GM21528 (cell line): ENCODE measurements around the gene SMC1B.
A peak's percentile ranks its signal among the peaks of the same experiment; 100 is the strongest.
"Not testable (repeated sequence)": the region's sequence is repeated elsewhere in the genome, so short reads cannot be mapped to it uniquely, and the experiment has no call there.

Experiments
- ATAC-seq: cut with Tn5 transposase; IDR thresholded peaks from one replicate; pipeline ENCODE4 v1.9.1; 2021; ENCODE audit warnings: mild to moderate bottlenecking, moderate library complexity; ENCODE audit not compliant: unreplicated experiment, low FRiP score

The SMC1B gene

DNA sequence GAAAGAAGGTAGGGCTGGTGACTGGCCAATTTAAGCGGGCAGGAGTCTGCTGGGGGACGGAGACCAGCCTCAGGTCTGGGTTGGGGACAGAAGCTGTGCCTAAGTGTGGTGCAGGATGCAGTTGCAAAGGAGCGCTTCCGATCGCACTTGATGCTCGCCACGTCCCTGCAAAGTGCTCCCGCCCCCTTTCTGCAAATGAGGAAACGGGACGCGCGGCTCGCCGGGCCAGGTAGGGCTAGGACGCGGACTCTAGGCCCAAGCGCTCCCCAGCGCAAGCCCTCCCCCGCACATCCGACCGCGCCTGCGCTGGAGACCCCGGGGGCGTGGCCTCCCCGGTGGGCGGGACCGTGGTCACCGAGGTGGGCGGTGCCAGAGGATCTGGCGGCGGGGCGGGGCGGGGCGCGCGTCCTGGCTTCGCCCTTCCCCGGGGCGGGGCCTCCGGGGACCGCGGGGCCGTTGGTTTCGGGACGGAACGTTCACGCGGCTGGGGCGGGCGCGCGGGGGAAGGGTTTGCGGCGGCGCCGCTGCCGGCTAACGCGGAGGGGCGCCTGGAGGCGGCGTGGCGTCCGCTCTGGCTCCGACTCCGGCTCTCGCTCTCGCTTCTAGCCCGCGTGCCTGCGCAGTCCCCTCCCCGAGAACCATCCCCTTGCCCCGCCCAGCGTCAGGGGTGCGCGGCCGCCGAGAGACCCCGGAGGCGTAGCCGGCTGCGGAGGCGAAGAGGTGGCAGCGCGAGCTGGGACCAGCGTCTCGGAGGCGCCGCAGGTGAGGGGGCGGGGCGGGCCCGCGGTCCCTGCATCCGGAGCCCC, 103.8 kb downstream of the SMC1B start, which contains the start of gene FAM118A:
Gene FAM118A (plus strand): TSS at position 513 of the 806 bp plus-strand sequence. CDS start 12,446 bp downstream, outside the sequence.
- ATAC-seq: peak; percentile 77

DNA sequence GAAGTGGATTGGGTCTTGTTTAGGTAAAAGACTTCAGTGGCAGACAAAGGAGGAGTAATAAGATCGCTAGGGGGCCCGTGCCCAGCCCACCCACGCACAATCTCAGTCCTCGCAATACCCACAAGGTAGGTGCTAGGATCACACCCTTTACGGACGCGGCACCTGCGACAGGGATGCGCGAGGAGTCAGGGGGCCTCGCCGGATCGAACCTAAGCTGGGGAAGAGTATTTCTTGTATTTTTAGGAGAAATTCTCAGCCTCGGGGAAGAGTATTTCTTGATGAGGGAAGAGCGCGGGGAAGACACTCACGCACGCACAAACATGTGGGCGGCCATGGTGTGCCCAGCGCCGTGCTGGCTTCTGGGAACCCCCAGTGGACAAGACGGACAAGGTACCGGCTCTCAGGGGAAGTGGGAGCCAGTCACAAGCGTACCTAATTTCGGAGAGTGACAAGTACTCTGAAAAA, 104.4 kb downstream of the SMC1B start:
- peak; percentile 3 for ATAC-seq

DNA sequence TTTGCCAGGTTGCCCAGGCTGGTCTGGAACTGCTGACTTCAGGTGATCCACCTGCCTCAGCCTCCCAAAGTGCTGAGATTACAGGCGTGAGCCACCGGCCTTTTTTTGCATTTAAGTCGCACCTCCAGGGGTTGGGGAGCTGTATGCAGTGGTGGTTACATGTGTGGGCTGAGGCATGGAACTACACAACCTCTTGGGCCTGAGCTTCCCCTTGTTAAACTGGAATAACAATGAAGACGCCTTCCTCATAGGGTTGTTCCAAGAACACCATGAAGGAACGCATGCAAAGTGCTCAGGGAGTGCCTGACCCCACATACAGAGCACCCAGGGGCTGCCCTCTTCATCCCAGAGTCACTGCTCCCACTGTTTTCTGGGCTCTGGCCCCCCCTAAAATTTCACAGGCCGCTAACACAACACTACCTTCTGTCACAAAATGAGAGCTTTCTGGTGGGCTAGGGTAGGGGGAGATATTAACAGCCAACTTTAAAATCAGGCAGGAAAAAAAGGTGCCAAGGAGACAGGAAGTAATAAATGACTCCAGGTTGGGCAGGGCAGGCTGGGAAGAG, 104.9 kb downstream of the SMC1B start:
- ATAC-seq: no peak

DNA sequence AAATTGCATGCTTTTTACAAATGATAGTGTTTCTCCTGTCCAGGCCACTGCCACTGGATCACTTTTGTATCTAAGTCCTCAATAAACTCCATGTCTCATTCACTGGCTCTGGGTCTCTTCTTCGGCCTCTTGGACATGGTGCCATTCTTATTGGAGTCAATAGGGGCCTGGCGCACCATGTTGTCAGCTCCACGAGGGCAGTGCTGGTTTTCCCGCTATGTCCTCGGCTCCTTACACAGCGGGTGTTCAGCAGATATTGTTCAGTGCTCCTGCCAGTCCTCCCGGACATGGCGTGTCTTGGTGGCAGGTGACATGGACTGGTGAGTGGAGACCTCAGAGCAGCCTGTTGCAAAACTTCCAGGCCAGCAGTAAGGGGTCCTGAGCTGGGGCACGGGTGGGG, 107.3 kb downstream of the SMC1B start:
- no peak for ATAC-seq

DNA sequence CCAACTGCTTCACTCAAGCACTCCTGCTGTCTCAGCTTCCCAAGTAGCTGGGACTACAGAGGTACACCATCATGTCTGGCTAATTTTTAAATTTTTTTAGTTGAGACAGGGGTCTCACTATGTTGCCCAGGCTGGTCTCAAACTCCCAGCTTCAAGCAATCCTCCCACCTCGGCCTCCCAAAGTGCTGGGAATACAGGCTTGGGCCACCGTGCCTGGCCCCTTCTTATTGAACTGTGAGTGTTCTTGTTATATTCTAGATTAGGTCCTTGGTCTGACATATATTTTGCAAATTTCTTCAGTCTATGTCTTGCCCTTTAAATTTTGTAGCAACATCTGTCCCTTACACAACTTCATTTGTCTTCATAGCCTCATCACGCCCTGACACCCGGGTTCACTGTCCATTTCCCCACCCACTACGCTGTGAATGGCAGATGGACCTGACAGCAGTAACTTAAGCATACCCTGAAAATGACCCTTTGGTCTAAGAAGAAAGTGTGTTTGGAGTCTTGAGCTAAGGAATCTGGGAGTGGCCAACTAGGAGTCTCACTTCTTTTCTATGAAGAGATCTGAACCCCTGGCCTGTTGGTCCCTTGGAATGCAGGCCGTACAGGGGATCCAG, 107.8 kb downstream of the SMC1B start:
- ATAC-seq: no peak

DNA sequence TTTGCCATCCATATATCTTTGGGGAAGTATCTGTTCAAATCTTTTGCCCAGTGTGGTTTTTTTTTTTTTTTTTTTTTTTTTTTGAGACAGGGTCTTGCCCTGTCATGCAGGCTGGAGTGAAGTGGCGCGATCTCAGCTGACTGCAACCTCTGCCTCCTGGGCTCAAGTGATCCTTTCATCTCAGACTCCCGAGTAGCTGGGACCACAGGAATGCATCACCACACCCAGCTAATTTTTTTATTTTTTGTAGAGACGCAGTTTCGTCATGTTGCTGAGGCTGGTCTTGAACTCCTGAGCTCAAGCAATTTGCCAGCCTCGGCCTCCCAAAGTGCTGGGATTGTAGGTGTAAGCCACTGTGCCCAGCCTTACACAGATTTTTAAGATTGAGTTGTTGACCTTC, 108.4 kb downstream of the SMC1B start:
- ATAC-seq: no peak

DNA sequence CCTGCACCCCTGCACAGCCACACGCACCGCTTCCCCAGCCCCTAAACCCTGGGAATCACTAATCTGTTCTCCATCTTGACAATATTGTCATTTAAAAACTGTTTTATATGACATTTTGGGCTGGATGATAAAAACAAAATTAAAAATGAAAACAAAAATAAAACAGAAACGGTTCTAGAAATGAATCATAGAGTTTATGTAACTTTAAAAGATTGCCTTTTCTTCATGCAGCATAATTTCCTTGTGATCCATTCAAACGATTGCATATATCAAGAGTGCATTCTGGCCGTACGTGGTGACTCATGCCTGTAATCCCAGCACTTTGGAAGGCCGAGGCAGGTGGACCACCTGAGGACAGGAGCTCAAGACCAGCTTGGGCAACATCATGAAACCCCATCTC, 110.2 kb downstream of the SMC1B start:
- ATAC-seq: no peak

DNA sequence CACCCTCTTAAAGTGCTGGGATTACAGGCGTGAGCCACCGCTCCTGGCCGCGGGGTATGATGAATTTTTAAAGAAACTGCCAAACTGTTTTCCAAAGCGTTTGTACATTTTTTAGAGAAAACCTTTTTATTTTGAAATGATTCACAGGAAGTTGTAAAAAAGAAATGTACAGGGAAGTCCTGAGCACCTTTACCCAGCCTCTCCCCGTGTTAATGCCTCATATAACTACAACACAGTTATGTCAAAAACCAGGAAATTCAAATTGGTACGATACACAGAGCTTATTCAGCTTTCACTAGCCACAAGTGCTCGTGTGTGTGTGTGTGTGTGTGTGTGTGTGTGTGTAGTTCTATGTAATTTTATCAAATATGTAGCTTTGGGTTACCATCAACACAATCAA, 110.6 kb downstream of the SMC1B start:
- ATAC-seq: no peak

DNA sequence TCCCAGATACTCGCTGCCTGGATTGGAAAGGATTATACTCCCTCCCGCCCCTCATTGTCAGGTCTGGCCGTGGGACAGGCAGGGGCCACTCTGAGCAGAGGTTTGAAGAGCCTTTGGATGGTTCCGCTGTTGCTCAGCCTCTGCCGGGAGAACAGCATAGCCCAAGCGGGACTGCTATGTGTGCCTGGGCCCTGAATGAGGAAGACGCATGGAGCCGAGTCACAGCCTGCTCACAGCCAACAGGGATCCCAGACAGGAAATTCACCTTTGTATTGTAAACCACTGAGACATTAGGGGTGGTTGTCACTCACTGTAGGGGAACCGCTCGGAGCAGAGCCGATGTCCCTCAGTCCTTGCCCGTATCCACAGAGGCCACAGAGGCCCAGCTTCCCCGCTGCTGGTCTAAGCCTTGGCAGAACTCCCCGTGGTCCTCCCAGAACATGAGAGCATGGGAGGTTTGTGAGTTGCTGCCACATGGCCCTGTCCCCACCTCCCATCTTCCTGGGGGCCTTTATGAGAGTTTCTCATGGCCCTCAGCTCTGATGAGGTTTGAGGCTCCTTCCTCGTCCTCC, 114.4 kb downstream of the SMC1B start:
- ATAC-seq: no peak

DNA sequence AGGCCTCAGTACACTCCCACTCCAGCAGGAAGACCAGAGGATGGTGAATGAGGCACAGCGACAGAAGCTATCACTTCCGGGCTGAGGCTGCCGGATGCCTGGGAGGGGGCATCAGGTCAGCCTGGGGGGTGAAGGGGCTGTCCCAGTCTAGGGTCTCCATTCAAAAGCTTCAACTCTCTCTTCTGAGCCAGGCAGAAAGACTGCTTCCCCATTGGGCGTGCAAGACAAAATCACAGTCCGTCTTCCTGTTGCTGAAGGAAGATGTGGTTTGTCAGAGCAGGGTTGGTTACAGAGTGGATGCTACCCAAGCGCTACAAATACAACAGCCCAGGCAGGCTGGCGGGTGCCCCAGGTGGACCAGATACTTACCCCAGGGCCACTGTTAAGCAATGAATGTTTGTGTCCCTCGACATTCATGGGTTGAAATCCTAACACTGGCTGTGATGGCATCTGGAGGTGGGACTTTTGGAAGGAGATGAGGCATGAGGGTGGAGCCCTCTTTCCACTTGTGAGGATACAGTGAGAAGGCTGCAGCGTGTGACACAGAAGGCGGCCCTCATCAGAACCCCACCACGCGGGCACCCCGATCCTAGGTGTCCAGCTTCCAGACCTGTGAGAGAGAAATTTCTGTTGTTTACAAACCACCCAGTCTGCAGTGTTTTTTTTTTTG, 116.6 kb downstream of the SMC1B start:
- no peak for ATAC-seq

DNA sequence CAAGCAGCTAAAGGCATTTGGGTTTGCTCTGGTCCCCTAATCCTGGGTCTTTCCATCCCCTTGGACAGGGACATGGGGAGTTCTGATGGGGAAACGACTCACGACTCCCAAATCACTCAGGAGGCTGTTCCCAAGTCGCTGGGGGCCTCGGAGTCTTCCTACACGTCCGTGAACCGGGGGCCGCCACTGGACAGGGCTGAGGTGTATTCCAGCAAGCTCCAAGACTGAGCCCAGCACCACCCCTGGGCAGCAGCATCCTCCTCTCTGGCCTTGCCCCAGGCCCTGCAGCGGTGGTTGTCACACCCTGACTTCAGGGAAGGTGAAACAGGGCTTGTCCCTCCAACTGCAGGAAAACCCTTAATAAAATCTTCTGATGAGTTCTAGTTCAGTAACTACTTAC, 117.9 kb downstream of the SMC1B start:
- ATAC-seq: no peak

DNA sequence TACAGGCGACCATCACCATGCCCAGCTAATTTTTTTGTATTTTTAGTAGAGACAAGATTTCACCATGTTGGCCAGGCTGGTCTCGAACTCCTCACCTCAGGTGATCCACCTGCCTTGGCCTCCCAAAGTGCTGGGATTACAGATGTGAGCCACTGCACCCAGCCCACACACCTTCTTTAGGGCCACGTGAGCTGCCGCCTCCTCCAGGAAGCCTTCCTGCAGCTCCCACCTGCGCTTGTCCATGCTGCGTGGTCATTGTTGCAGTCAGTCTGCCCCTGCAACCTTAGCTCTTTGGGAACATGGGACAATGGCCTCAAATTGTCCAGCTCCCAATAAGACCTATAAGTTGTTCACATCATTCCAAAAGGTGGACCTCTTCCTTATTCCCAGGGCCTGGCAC, 118.4 kb downstream of the SMC1B start:
- ATAC-seq: not testable (repeated sequence)
